WTC11 (cell line): Measurements from ENCODE around the gene ITPR1. TPM values are rescaled to one million over a fixed set of nuclear protein-coding genes. Genes with fewer than 3 reads are reported as not detected.
A peak's percentile ranks its signal among the peaks of the same experiment; 100 is the strongest.

Source experiments
- ATAC-seq: fragments of 200-7000 bp; cut with Tn5 transposase; 2 replicates; pipeline ENCODE4 v1.10.0; 2021; ENCODE audit warnings: mild to moderate bottlenecking, moderate library complexity
- CTCF ChIA-PET: fragments of 300-600 bp; sonication (Branson Sonifier 250); formaldehyde crosslinking; loops from one replicate; lab custom pipeline; 2021; ENCODE audit warnings: antibody characterized with exemption; lab: Charles Lee
- POLR2A ChIA-PET: fragments of 350-600 bp; sonication (Branson Sonifier 250); formaldehyde crosslinking; loops from one replicate; lab custom pipeline; 2021; ENCODE audit warnings: antibody characterized with exemption; lab: Charles Lee
- DNase-seq: peaks from one replicate; pipeline ENCODE4 v3.0.0; 2021; ENCODE audit warnings: low spot score
- H3K27ac Mint-ChIP-seq: 2 replicates; pipeline ENCODE4 v1.8.0; 2021; ENCODE audit warnings: mixed read lengths
- H3K27me3 Mint-ChIP-seq: 2 replicates; pipeline ENCODE4 v1.8.0; 2021; ENCODE audit warnings: low read depth, mild to moderate bottlenecking, moderate library complexity, mixed read lengths
- H3K36me3 Mint-ChIP-seq: 2 replicates; pipeline ENCODE4 v1.8.0; 2021; ENCODE audit warnings: mixed read lengths
- H3K4me1 Mint-ChIP-seq: 2 replicates; pipeline ENCODE4 v1.8.0; 2022; ENCODE audit warnings: mixed read lengths
- H3K4me3 Mint-ChIP-seq: 2 replicates; pipeline ENCODE4 v1.8.0; 2021; ENCODE audit warnings: mild to moderate bottlenecking, moderate library complexity, mixed read lengths
- H3K9me3 Mint-ChIP-seq: 2 replicates; pipeline ENCODE4 v1.8.0; 2021; ENCODE audit warnings: mixed read lengths
- ARID4B ChIP-seq: sonication (generic); formaldehyde crosslinking; IDR thresholded peaks from 2 replicates; pipeline ENCODE4 v1.8.0; 2023; ENCODE audit warnings: missing genetic modification reagents, mild to moderate bottlenecking, borderline replicate concordance
- ATF1 ChIP-seq: sonication (generic); formaldehyde crosslinking; IDR thresholded peaks from 2 replicates; pipeline ENCODE4 v1.8.1; 2023; ENCODE audit warnings: mild to moderate bottlenecking, moderate library complexity, missing genetic modification reagents
- ATF3 ChIP-seq: sonication (generic); formaldehyde crosslinking; conservative IDR thresholded peaks from 2 replicates; pipeline ENCODE4 v1.8.1; 2022; ENCODE audit warnings: mild to moderate bottlenecking, missing genetic modification reagents
- E2F1 ChIP-seq: sonication (generic); formaldehyde crosslinking; IDR thresholded peaks from 2 replicates; pipeline ENCODE4 v1.8.0; 2022; ENCODE audit warnings: mild to moderate bottlenecking, missing genetic modification reagents
- EMX1 ChIP-seq: fragments of 250-450 bp; sonication (Bioruptor Pico); IDR thresholded peaks from 2 replicates; pipeline ENCODE4 v1.8.0; 2021; ENCODE audit warnings: mild to moderate bottlenecking
- ERG ChIP-seq: fragments of 250-450 bp; sonication (Bioruptor Pico); IDR thresholded peaks from 2 replicates; pipeline ENCODE4 v1.8.0; 2021; ENCODE audit warnings: mild to moderate bottlenecking
- GABPB1 ChIP-seq: sonication (generic); formaldehyde crosslinking; IDR thresholded peaks from 2 replicates; pipeline ENCODE4 v1.8.1; 2023; ENCODE audit warnings: mild to moderate bottlenecking, missing genetic modification reagents
- IRF1 ChIP-seq: sonication (generic); formaldehyde crosslinking; IDR thresholded peaks from 2 replicates; pipeline ENCODE4 v1.8.0; 2023; ENCODE audit warnings: missing genetic modification reagents
- MXD4 ChIP-seq: fragments of 250-450 bp; sonication (Bioruptor Pico); IDR thresholded peaks from 2 replicates; pipeline ENCODE4 v1.8.0; 2021; ENCODE audit warnings: mild to moderate bottlenecking, moderate library complexity, borderline replicate concordance
- SP1 ChIP-seq: sonication (generic); formaldehyde crosslinking; conservative IDR thresholded peaks from 2 replicates; pipeline ENCODE4 v1.8.1; 2022; ENCODE audit warnings: missing genetic modification reagents
- TEAD4 ChIP-seq: sonication (generic); formaldehyde crosslinking; IDR thresholded peaks from 2 replicates; pipeline ENCODE4 v1.8.0; 2022; ENCODE audit warnings: mild to moderate bottlenecking, missing genetic modification reagents
- ZBTB21 ChIP-seq: sonication (generic); formaldehyde crosslinking; IDR thresholded peaks from 2 replicates; pipeline ENCODE4 v1.8.1; 2023; ENCODE audit warnings: mild to moderate bottlenecking, missing genetic modification reagents, borderline replicate concordance
- ZMAT4 ChIP-seq: fragments of 250-450 bp; sonication (Bioruptor Pico); IDR thresholded peaks from 2 replicates; pipeline ENCODE4 v1.9.0; 2021; ENCODE audit warnings: mild to moderate bottlenecking
- ZNF232 ChIP-seq: sonication (generic); formaldehyde crosslinking; IDR thresholded peaks from 2 replicates; pipeline ENCODE4 v1.8.0; 2022; ENCODE audit warnings: mild to moderate bottlenecking, missing genetic modification reagents
- ZNF281 ChIP-seq: sonication (generic); formaldehyde crosslinking; IDR thresholded peaks from 2 replicates; pipeline ENCODE4 v1.8.0; 2023; ENCODE audit warnings: mild to moderate bottlenecking, missing genetic modification reagents
- ZNF317 ChIP-seq: sonication (generic); formaldehyde crosslinking; IDR thresholded peaks from 2 replicates; pipeline ENCODE4 v1.8.1; 2023; ENCODE audit warnings: low read depth, mild to moderate bottlenecking, moderate library complexity, missing genetic modification reagents, borderline replicate concordance
- ZNF671 ChIP-seq: fragments of 250-450 bp; sonication (Bioruptor Pico); IDR thresholded peaks from 2 replicates; pipeline ENCODE4 v1.8.0; 2021; ENCODE audit warnings: mild to moderate bottlenecking
- total RNA-seq: library from RNA; stranded (reverse); gene quantifications from 3 replicates; pipeline ENCODE4 v1.2.3, GENCODE V29; 2021

The ITPR1 gene
- total RNA-seq, 1 experiment from 2014 or later, result 11.8 TPM

GRCh38 chr3:4751502-4752101, 258.5 kb downstream of the ITPR1 start (continued):
- TF ChIP-seq ATF3 (CRISPR knock-in tag) (no peak), ZNF671 (CRISPR knock-in tag) (no peak), E2F1 (no peak), MXD4 (CRISPR knock-in tag) (no peak), ZNF317 (CRISPR knock-in tag) (no peak), EMX1 (CRISPR knock-in tag) (no peak)

- peaks cover 20% of the 10 kb centered on the region for H3K4me1 Mint-ChIP-seq
- H3K4me3 Mint-ChIP-seq, result no peak overlapping the region
- H3K9me3 Mint-ChIP-seq, result no peaks in the 10 kb centered on the region
- H3K27me3 Mint-ChIP-seq, result no peaks in the 10 kb centered on the region
- DNase-seq, result no peak
- POLR2A ChIA-PET, result no interaction called here
- H3K27ac Mint-ChIP-seq, result no peak overlapping the region
- CTCF ChIA-PET, result interaction anchor here (0.8 kb wide), 2 partner anchors 32 to 41 kb away, joined by 3 to 5 read pairs; no protein-coding TSS in a partner anchor
- no peak for ATAC-seq
- TF ChIP-seq ZNF281 (CRISPR knock-in tag), result no peak
- TF ChIP-seq GABPB1 (CRISPR knock-in tag), result 0 out of 2 replicates have a peak, but pooled peaks have one; percentile 22
- TF ChIP-seq E2F1, result no peak
- H3K36me3 Mint-ChIP-seq, result no peaks in the 10 kb centered on the region
Observed at GRCh38 chr3:4752201-4753072, 259.3 kb downstream of the ITPR1 start.

- POLR2A ChIA-PET, result no interaction called here
- Mint-ChIP-seq H3K9me3 (no peaks in the 10 kb centered on the region), H3K4me1 (peaks cover 20% of the 10 kb centered on the region), H3K4me3 (no peak overlapping the region), H3K27ac (no peak overlapping the region), H3K36me3 (no peaks in the 10 kb centered on the region), H3K27me3 (no peaks in the 10 kb centered on the region)
- DNase-seq, result no peak
- CTCF ChIA-PET, result interaction anchor here (0.8 kb wide), 1 partner anchor 42 kb away, joined by 5 read pairs; no protein-coding TSS in a partner anchor
- no peak for ATAC-seq
- no peak for TF ChIP-seq ZNF232 (CRISPR knock-in tag)
- TF ChIP-seq ERG (CRISPR knock-in tag), result no peak
- TF ChIP-seq IRF1 (CRISPR knock-in tag), result no peak
- no peak for TF ChIP-seq ZMAT4 (CRISPR knock-in tag)
- no peak for TF ChIP-seq SP1 (CRISPR knock-in tag)
- no peak for TF ChIP-seq ATF3 (CRISPR knock-in tag)
- no peak for TF ChIP-seq ARID4B (CRISPR knock-in tag)
- no peak for TF ChIP-seq TEAD4 (CRISPR knock-in tag)
- no peak for TF ChIP-seq ZBTB21
- no peak for TF ChIP-seq ATF1 (CRISPR knock-in tag)
Observed at GRCh38 chr3:4753073-4753691, 260.0 kb downstream of the ITPR1 start.
